Caco-2 (cell line): ENCODE measurements around the gene PRADC1. TPM values are rescaled to one million over a fixed set of nuclear protein-coding genes. Genes with fewer than 3 reads are reported as not detected.

Source experiments
- BruUV-seq: library from RNA; stranded (reverse); fragments of 400-500 nt; replicated peaks from 2 replicates; lab custom pipeline; 2021; lab: Mats Ljungman, UMichigan
- CTCF ChIA-PET: fragments of 300-600 bp; sonication (Branson Sonifier 250); formaldehyde crosslinking; loops from one replicate; lab custom pipeline; 2022; ENCODE audit warnings: antibody characterized with exemption; lab: Charles Lee
- POLR2A ChIA-PET: fragments of 300-600 bp; sonication (Branson Sonifier 250); formaldehyde crosslinking; loops from one replicate; lab custom pipeline; 2022; ENCODE audit warnings: antibody characterized with exemption; lab: Charles Lee
- DNase-seq, 2 experiments: peaks; one replicate each; pipeline versions ENCODE4 v3.0.0 to v3.0.0-alpha.2; 2020 to 2022
- H3K27me3 ChIP-seq: replicated peaks from 2 replicates; pipeline ENCODE4 v1.6.0; 2011; ENCODE audit warnings: low read length; ENCODE audit not compliant: control insufficient read depth, insufficient read depth
- H3K36me3 ChIP-seq: 2 replicates; pipeline ENCODE4 v1.5.1; 2011; ENCODE audit warnings: low read length; ENCODE audit not compliant: control insufficient read depth, insufficient read depth
- H3K4me1 ChIP-seq: fragments of 250-450 bp; sonication (Bioruptor Pico); 2 replicates; pipeline ENCODE4 v1.5.1; 2020; ENCODE audit warnings: mild to moderate bottlenecking
- H3K4me3 ChIP-seq: 2 replicates; pipeline ENCODE4 v1.5.1; 2011; ENCODE audit warnings: low read depth, mild to moderate bottlenecking, control low read depth, low read length
- H3K9me3 ChIP-seq: fragments of 250-450 bp; sonication (Bioruptor Pico); 2 replicates; pipeline ENCODE4 v1.5.1; 2020; ENCODE audit warnings: mild to moderate bottlenecking, moderate library complexity
- H3K27ac Mint-ChIP-seq: one replicate; pipeline ENCODE4 v1.8.0; 2022; ENCODE audit warnings: mixed read lengths; ENCODE audit not compliant: unreplicated experiment
- H3K27me3 Mint-ChIP-seq: one replicate; pipeline ENCODE4 v1.8.0; 2022; ENCODE audit warnings: mixed read lengths; ENCODE audit not compliant: insufficient read depth, unreplicated experiment
- H3K36me3 Mint-ChIP-seq: one replicate; pipeline ENCODE4 v1.8.0; 2022; ENCODE audit warnings: mild to moderate bottlenecking, mixed read lengths; ENCODE audit not compliant: insufficient read depth, unreplicated experiment
- H3K4me1 Mint-ChIP-seq: one replicate; pipeline ENCODE4 v1.8.0; 2022; ENCODE audit warnings: low read depth, mixed read lengths; ENCODE audit not compliant: unreplicated experiment
- H3K4me3 Mint-ChIP-seq: one replicate; pipeline ENCODE4 v1.8.0; 2022; ENCODE audit warnings: mild to moderate bottlenecking, moderate library complexity, mixed read lengths; ENCODE audit not compliant: unreplicated experiment
- H3K9me3 Mint-ChIP-seq: one replicate; pipeline ENCODE4 v1.8.0; 2022; ENCODE audit warnings: mixed read lengths; ENCODE audit not compliant: unreplicated experiment
- CTCF ChIP-seq, 2 experiments: fragments of 200-600 bp in 1 of 2; IDR thresholded peaks; 1 replicate in 1 of 2; 2 replicates in 1 of 2; pipeline versions ENCODE4 v1.5.1 to v1.8.0; 2011 to 2022; ENCODE audit warnings: antibody characterized with exemption in 1 of 2, control low read depth in 1 of 2, inconsistent platforms in 1 of 2, low read depth in 1 of 2, low read length in 1 of 2, mild to moderate bottlenecking in 1 of 2, moderate library complexity in 1 of 2; ENCODE audit not compliant: insufficient read depth in 1 of 2, severe bottlenecking in 1 of 2, unreplicated experiment in 1 of 2
- intact Hi-C: fragments of 100-400 bp; cut with micrococcal nuclease; formaldehyde crosslinking; loops from one replicate; pipeline ENCODE4 v1.10.0; 2022; ENCODE audit not compliant: unreplicated experiment
- total RNA-seq: library from RNA; stranded (reverse); gene quantifications from 2 replicates; pipeline ENCODE4 v1.2.3, GENCODE V29; 2022

PRADC1 gene
- total RNA-seq, 1 experiment from 2014 or later: 24.1 TPM

DNA sequence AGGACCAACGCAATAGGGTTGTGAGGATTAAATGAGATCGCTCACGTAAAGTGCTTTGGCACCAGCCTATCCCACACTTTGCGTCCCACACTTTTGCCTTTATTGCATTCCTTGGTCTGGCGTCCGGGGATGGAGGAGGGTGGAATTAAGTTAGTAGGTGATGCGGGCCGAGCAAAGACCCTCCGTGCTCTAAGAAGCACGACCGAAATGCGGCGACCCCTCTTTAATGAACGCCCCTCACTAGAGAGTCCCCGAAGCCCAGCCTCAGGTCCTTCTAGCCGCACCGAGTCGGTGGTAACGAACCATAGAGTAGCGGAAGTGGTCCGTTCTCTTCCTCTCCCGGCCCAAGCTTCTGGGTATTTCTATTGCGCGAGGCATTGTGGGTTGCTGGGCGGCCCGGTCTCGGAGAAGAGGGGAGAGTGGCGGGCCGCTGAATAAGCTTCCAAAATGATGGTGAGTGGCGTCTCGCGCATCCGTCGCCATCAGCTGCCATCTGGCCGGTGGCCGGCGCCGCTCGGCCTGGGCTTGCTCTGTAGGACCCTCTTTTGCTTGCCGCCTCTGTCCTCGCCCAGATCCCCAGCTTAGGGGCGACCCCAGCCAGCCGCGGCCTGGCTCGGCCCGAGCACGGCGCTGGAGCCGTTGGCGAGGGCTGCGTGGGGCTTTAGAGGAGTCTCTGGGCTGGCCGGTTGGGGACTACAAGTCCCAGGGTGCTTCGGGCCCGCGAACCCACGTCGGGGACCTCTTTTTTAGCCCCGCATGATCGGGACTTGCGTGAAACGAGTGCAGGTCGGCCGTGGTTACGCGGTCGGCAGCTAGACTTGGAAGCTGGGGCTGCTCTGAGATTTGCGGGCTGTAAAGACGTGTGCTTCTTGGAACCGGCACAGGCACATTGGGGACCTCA, 1.1 kb upstream of the PRADC1 start, which contains the start of gene CCT7:
Gene CCT7, plus strand, starts transcription at position 377 of the 901 bp plus-strand sequence. Its CDS starts 71 bp downstream, at position 448.
- peak within 1 kb of the TSS; percentile 98 for H3K27ac Mint-ChIP-seq
- peak; percentile 90 for DNase-seq
- no peaks in the 10 kb centered on the region for H3K36me3 ChIP-seq
- H3K4me3 ChIP-seq: peak within 1 kb of the TSS; percentile 78
- H3K4me1 Mint-ChIP-seq: peaks cover 20% of the 10 kb centered on the region
- BruUV-seq: TSS peak; percentile 61
- TF ChIP-seq CTCF (IDR thresholded peaks at IDR 0.05; ENCODE audit: insufficient read depth in 1 of 2, low read depth in 1 of 2, low read length in 1 of 2, severe bottlenecking in 1 of 2, unreplicated experiment in 1 of 2): no peak
- no peaks in the 10 kb centered on the region for H3K27me3 Mint-ChIP-seq
- POLR2A ChIA-PET: interaction anchor here (1.1 to 2.4 kb wide), 5 partner anchors 19 to 202 kb away, joined by 3 to 15 read pairs (median 4); partner anchors contain the start of gene EGR4
- H3K36me3 Mint-ChIP-seq: peaks cover 60% of the 10 kb centered on the region
- H3K27me3 ChIP-seq: no peaks in the 10 kb centered on the region
- peak within 1 kb of the TSS; percentile 91 for H3K4me3 Mint-ChIP-seq
- H3K4me1 ChIP-seq: peaks cover 7% of the 10 kb centered on the region; the same call in 1 of the 2 replicates
- H3K9me3 Mint-ChIP-seq: no peaks in the 10 kb centered on the region
- CTCF ChIA-PET: interaction anchor here (1.1 to 3.2 kb wide), 5 partner anchors 22 to 341 kb away, joined by 3 to 22 read pairs (median 10); no protein-coding TSS in a partner anchor
- intact Hi-C loops: loop anchor here (1.0 kb wide), 1 partner anchor 20 kb away; the partner anchor contains the start of gene SMYD5
- H3K9me3 ChIP-seq: no peaks in the 10 kb centered on the region

DNA sequence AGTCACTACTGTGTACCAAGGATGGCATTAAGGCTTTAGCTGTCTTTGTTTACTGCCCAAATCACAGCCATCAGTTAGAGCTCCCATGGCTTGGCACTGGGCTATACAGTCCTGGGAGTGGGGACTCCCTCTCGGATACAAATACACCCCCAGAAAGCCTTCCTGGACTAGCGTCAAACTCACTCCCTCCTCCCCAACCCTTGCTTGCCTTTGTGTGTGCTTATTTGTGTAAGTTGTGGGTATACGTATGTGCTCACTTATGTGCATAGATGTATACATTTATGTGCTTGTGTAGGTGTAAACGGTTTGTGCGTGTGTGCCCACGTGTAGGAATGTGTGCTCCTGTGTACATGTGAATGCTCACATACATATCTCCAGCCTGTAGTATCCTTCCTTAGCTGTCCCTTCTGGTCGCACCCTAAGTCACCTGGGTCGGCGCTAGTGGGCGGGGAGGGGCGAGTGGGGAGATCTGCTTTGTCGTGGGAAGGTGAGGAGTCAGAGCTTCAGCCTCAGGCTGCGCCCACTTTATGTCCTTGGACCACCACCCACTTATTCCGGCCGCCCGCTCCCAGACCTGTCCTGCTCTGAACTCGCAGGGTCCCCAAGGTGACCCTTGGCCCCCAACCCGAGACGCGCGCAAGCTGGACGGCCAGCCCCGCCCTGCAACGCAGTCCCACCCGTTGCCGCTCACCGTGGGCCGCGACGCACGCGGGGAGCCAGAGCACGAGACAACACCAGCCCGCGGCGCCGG, 461 bp downstream of the PRADC1 start:
- no peaks in the 10 kb centered on the region for H3K27me3 Mint-ChIP-seq

More for the DNA sequence above, 461 bp downstream of the PRADC1 start:
- Mint-ChIP-seq H3K36me3 (peaks cover 51% of the 10 kb centered on the region), H3K9me3 (no peaks in the 10 kb centered on the region), H3K4me3 (peak overlapping the region; percentile 91), H3K27ac (peak overlapping the region; percentile 98), H3K4me1 (peaks cover 20% of the 10 kb centered on the region)
- H3K4me1 ChIP-seq: peaks cover 7% of the 10 kb centered on the region; the same call in 1 of the 2 replicates
- POLR2A ChIA-PET: interaction anchor here (0.6 to 2.4 kb wide), 7 partner anchors 17 to 888 kb away, joined by 4 to 15 read pairs (median 5); partner anchors contain the start of gene ALMS1
- no peaks in the 10 kb centered on the region for H3K36me3 ChIP-seq
- peak; percentile 64 to 66 for DNase-seq
- intact Hi-C loops: no loop called here
- TF ChIP-seq CTCF (IDR thresholded peaks at IDR 0.05; ENCODE audit: insufficient read depth in 1 of 2, low read depth in 1 of 2, low read length in 1 of 2, severe bottlenecking in 1 of 2, unreplicated experiment in 1 of 2): peak in 1 of 2 experiments; percentile 13
- CTCF ChIA-PET: interaction anchor here (0.5 to 3.2 kb wide), 12 partner anchors 18 to 340 kb away, joined by 3 to 22 read pairs (median 4); no protein-coding TSS in a partner anchor
- TSS peak; percentile 52 for BruUV-seq
- H3K9me3 ChIP-seq: no peaks in the 10 kb centered on the region
- H3K4me3 ChIP-seq: peak overlapping the region; percentile 65
- H3K27me3 ChIP-seq: no peaks in the 10 kb centered on the region
